ENCODE measurements around the gene EXOC4. TPM values are rescaled to one million over a fixed set of nuclear protein-coding genes. Genes with fewer than 3 reads are reported as not detected.

The EXOC4 gene
- total and polyA plus RNA-seq, 2 of the 13 experiments (the other 11 are each of a cell fraction or from before 2014, with no cell fraction given) = 22.5 to 39.0 TPM

- H3K4me1 ChIP-seq (ENCODE audit: insufficient read depth, low read length) = no peaks in the 10 kb centered on the region
- no peaks in the 10 kb centered on the region for H3K9me3 ChIP-seq (ENCODE audit: low read length)
- H2AFZ ChIP-seq (ENCODE audit: low read length) = no peak overlapping the region
- no peaks in the 10 kb centered on the region for H3K27me3 ChIP-seq (ENCODE audit: control insufficient read depth in 1 of 2, insufficient read depth in 2 of 2, low read length in 2 of 2)
- ATAC-seq = no peak
- BruUV-seq (replicated peaks) = no TSS peak
- intact Hi-C loops (cut with micrococcal nuclease; ENCODE audit: unreplicated experiment) (no loop called here), in situ Hi-C loops (cut with HindIII; ENCODE audit: extremely low pct_ligation_motif_present, low pct_unique_long_range_greater_than_20kb) (no loop called here)
- H3K79me2 ChIP-seq (ENCODE audit: insufficient read depth, low read length) = no peaks in the 10 kb centered on the region
- H3K27ac ChIP-seq (ENCODE audit: extremely low read length, insufficient read depth, low read length) = no peak overlapping the region
- no peak for FAIRE-seq
- POLR2A ChIA-PET = no interaction called here
- CTCF ChIA-PET (ENCODE audit: low intra/inter-chr PET ratio, low total read pairs) = no interaction called here
- no peak for DNase-seq (ENCODE audit: low spot score)
- WGBS (ENCODE audit: low lambda C conversion rate) = 89% methylated on average over 2 of the region's 3 CpGs
- H3K36me3 ChIP-seq (replicated peaks in 1 of 2; ENCODE audit: control insufficient read depth in 1 of 2, insufficient read depth in 2 of 2, low read length in 2 of 2) = no peaks in the 10 kb centered on the region
- no peak for TF ChIP-seq KLF12 (CRISPR knock-in tag; IDR thresholded peaks at IDR 0.05; ENCODE audit: borderline replicate concordance)
- no peak for TF ChIP-seq ZSCAN25 (CRISPR knock-in tag; IDR thresholded peaks at IDR 0.05)
- no peak for TF ChIP-seq NFYC (CRISPR knock-in tag; IDR thresholded peaks at IDR 0.05)
- no peak for TF ChIP-seq KLF16 (CRISPR knock-in tag; IDR thresholded peaks at IDR 0.05)
- no peak for TF ChIP-seq ZNF567 (CRISPR knock-in tag; IDR thresholded peaks at IDR 0.05; ENCODE audit: borderline replicate concordance)
- TF ChIP-seq HNF4A (CRISPR knock-in tag; IDR thresholded peaks at IDR 0.05) = no peak
- TF ChIP-seq GATAD1 (CRISPR knock-in tag; IDR thresholded peaks at IDR 0.05) = no peak
- no peak for TF ChIP-seq NONO (IDR thresholded peaks at IDR 0.05)
- no peak for TF ChIP-seq NONO (CRISPR knock-in tag; conservative IDR thresholded peaks at IDR 0.05)
- TF ChIP-seq ATF4 (CRISPR knock-in tag; IDR thresholded peaks at IDR 0.05) = no peak
- no peak for TF ChIP-seq TFDP2 (CRISPR knock-in tag; IDR thresholded peaks at IDR 0.05)
- TF ChIP-seq HOMEZ (CRISPR knock-in tag; IDR thresholded peaks at IDR 0.05; ENCODE audit: low read depth) = no peak
- TF ChIP-seq ZNF317 (CRISPR knock-in tag; IDR thresholded peaks at IDR 0.05) = no peak
- no peak for TF ChIP-seq STAT5B (CRISPR knock-in tag; IDR thresholded peaks at IDR 0.05)
- H3K9ac ChIP-seq (ENCODE audit: insufficient read depth, low read depth, low read length) = no peak overlapping the region
- no peaks in the 10 kb centered on the region for H4K20me1 ChIP-seq (ENCODE audit: insufficient read depth, low read length)
- no peak overlapping the region for H3K4me3 ChIP-seq (replicated peaks in 1 of 3; ENCODE audit: insufficient read depth in 1 of 3, low read depth in 2 of 3, low read length in 3 of 3)
- no peak overlapping the region for H3K4me2 ChIP-seq (ENCODE audit: low read depth, low read length)
These were observed 708.8 kb downstream of the EXOC4 start for GRCh38 chr7:133961724-133962123.

All from HepG2 (cell line).